GM12865 (cell line): Measurements from ENCODE around the gene CNOT4.

Source experiments
- DNase-seq: peaks from one replicate; pipeline ENCODE4 v3.0.0; 2010; ENCODE audit warnings: low read depth
- H3K4me3 ChIP-seq: 2 replicates; pipeline ENCODE4 v1.5.1; 2011; ENCODE audit warnings: mild to moderate bottlenecking, low read depth, low read length, control low read depth
- CTCF ChIP-seq: IDR thresholded peaks from 2 replicates; pipeline ENCODE4 v1.5.1; 2011; ENCODE audit warnings: low read length, control low read depth, low read depth, inconsistent platforms; ENCODE audit not compliant: insufficient read depth; ENCODE audit errors: missing control alignments

The CNOT4 gene

GRCh38 chr7:135366843-135367508, 142.9 kb downstream of the CNOT4 start:
- no peak for TF ChIP-seq CTCF
- H3K4me3 ChIP-seq, result no peak overlapping the region
- no peak for DNase-seq

GRCh38 chr7:135365721-135366120, 144.2 kb downstream of the CNOT4 start:
- H3K4me3 ChIP-seq, result no peak overlapping the region
- TF ChIP-seq CTCF, result no peak
- DNase-seq, result no peak

GRCh38 chr7:135364206-135364605, 145.7 kb downstream of the CNOT4 start:
- no peak overlapping the region for H3K4me3 ChIP-seq
- TF ChIP-seq CTCF, result no peak
- DNase-seq, result no peak

GRCh38 chr7:135362871-135363270, 147.0 kb downstream of the CNOT4 start:
- H3K4me3 ChIP-seq, result no peak overlapping the region
- TF ChIP-seq CTCF, result no peak
- DNase-seq, result no peak

- TF ChIP-seq CTCF, result no peak
- DNase-seq, result no peak
These were observed 148.1 kb downstream of the CNOT4 start for GRCh38 chr7:135361788-135362187.

GRCh38 chr7:135359615-135360014, 150.3 kb downstream of the CNOT4 start:
- no peak for TF ChIP-seq CTCF
- no peak overlapping the region for H3K4me3 ChIP-seq
- peak; percentile 5 for DNase-seq

More at GRCh38 chr7:135361788-135362187, 148.1 kb downstream of the CNOT4 start:
- no peak overlapping the region for H3K4me3 ChIP-seq
